Stomach (tissue), 4 donors: Measurements from ENCODE around the gene HBQ1.

Source experiments
- CTCF ChIP-seq, 7 experiments: fragments of 450-650 bp in 4 of 7; fragments of 200-600 bp in 3 of 7; sonication (generic) in 3 of 7; IDR thresholded peaks; one replicate each; pipeline ENCODE4 v1.5.1; 2016 to 2019; ENCODE audit warnings: antibody characterized with exemption in 7 of 7, control low read depth in 2 of 7, mild to moderate bottlenecking in 1 of 7
- POLR2A ChIP-seq, 4 donors: fragments of 450-650 bp; IDR thresholded peaks; one replicate each; pipeline ENCODE4 v1.6.1; 2016; ENCODE audit warnings: antibody characterized with exemption in 4 of 4, control low read depth in 2 of 4, mild to moderate bottlenecking in 1 of 4, moderate library complexity in 1 of 4

GRCh38 chr16:159136-159849, 21.0 kb upstream of the HBQ1 start:
- no peak for TF ChIP-seq CTCF (IDR thresholded peaks at IDR 0.05)
- TF ChIP-seq POLR2A (IDR thresholded peaks at IDR 0.05), result no peak
